ENCODE results near the gene MYO7B. TPM values are rescaled to one million over a fixed set of nuclear protein-coding genes. Genes with fewer than 3 reads are reported as not detected.
A peak's percentile ranks its signal among the peaks of the same experiment; 100 is the strongest.

The MYO7B gene
- total and polyA plus RNA-seq, 9 of the 15 experiments (the other 6 are each of a cell fraction or from before 2014, with no cell fraction given) = 0.08 TPM; not detected in 8

DNA sequence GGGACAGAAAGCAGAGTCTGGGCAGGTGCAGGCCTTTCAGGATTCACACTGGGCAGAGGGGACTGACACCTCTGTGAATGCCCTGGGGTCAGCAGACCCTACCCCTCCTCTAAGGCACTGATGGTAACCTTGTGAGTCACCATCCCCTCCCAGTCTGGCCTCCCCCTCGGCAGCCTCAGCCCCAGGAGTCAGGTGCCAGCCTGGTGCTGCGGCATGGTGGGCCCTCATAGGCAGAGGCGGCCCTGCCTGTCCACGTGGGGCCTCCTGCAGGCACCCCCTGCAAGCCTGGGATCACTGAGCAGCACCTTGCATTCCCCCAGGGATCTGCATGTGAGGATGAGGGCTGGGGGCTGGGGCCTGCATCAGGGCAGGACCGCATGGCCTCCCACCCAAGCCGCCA, 105.7 kb downstream of the MYO7B start (continued):
- TF ChIP-seq SFPQ (IDR thresholded peaks at IDR 0.05; ENCODE audit: low read depth, low read length) (no peak), ASH1L (IDR thresholded peaks at IDR 0.05; ENCODE audit: borderline replicate concordance, low read depth, partially characterized antibody) (no peak)

- no peaks in the 10 kb centered on the region for H3K36me3 ChIP-seq (ENCODE audit: control insufficient read depth, insufficient read depth, low read length)
- FAIRE-seq (no peak), ATAC-seq (no peak), DNase-seq (ENCODE audit: extremely low read depth in 1 of 4, low spot score in 3 of 4) (no peak)
- no peak overlapping the region for H3K4me3 ChIP-seq
- ChIA-PET POLR2A (interaction anchor here (0.5 to 1.0 kb wide), 4 partner anchors 13 to 250 kb away, joined by 3 to 4 read pairs (median 3); no protein-coding TSS in a partner anchor), CTCF (ENCODE audit: low intra/inter-chr PET ratio) (no interaction called here)
- no peaks in the 10 kb centered on the region for H3K79me2 ChIP-seq (ENCODE audit: control insufficient read depth, insufficient read depth, low read length)
- H3K27ac ChIP-seq (ENCODE audit: extremely low read depth, low read depth, low read length) = no peak overlapping the region
- in situ Hi-C loops (cut with MboI) (no loop called here), intact Hi-C loops (cut with micrococcal nuclease) (no loop called here)
- H3K9me3 ChIP-seq (replicated peaks; ENCODE audit: control insufficient read depth, insufficient read depth, low read depth, low read length) = no peaks in the 10 kb centered on the region
- H2AFZ ChIP-seq (ENCODE audit: low read depth, low read length) = no peak overlapping the region
- no peaks in the 10 kb centered on the region; the same call in 1 of the 2 replicates for H4K20me1 ChIP-seq (replicated peaks; ENCODE audit: control insufficient read depth, insufficient read depth, low read length)
- WGBS (ENCODE audit: insufficient coverage, low coverage, missing lambda C conversion rate) = 13% methylated on average over 16 of the region's 25 CpGs
- peaks cover 13 to 67% of the 10 kb centered on the region in 2 experiments for H3K4me1 ChIP-seq (replicated peaks in 1 of 2; ENCODE audit: control insufficient read depth in 2 of 2, insufficient read depth in 2 of 2, low read length in 2 of 2)
- TF ChIP-seq, protein P1, sequence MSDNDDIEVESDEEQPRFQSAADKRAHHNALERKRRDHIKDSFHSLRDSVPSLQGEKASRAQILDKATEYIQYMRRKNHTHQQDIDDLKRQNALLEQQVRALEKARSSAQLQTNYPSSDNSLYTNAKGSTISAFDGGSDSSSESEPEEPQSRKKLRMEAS (CRISPR knock-in tag; IDR thresholded peaks at IDR 0.05) = 0 out of 2 replicates have a peak, but pooled peaks have one; percentile 7
- TF ChIP-seq ZKSCAN3 (CRISPR knock-in tag; IDR thresholded peaks at IDR 0.05) = no peak
- H3K9me1 ChIP-seq (ENCODE audit: control insufficient read depth, insufficient read depth, low read length) = no peaks in the 10 kb centered on the region
- H3K27me3 ChIP-seq (ENCODE audit: control insufficient read depth in 2 of 2, insufficient read depth in 2 of 2, low read length in 2 of 2) = peaks cover 26 to 40% of the 10 kb centered on the region in 2 experiments
- H3K4me2 ChIP-seq (ENCODE audit: insufficient read depth, low read length) = no peak overlapping the region
- H3K9ac ChIP-seq (ENCODE audit: insufficient read depth in 1 of 2, low read depth in 2 of 2, low read length in 2 of 2) = 0 out of 4 replicates have a peak overlapping the region, but pooled peaks of 1 of the 2 experiments have one; percentile 13
- BruUV-seq (replicated peaks) = no TSS peak
Measured at GRCh38 chr2:127641846-127642507, 106.5 kb downstream of the MYO7B start.

Data from K562 (cell line).